Stimulated activated CD4-positive, alpha-beta T cell treated with anti-CD3 and anti-CD28 coated beads, Interleukin-15, amount 100 ng/mL, for 48 hours (primary cell): ENCODE measurements around the gene GFRA1.

ENCODE experiments used
- DNase-seq, 2 donors: peaks; one replicate each; pipeline ENCODE4 v3.0.0-alpha.2; 2020; ENCODE audit warnings: low read depth in 2 of 2

Gene GFRA1

DNA sequence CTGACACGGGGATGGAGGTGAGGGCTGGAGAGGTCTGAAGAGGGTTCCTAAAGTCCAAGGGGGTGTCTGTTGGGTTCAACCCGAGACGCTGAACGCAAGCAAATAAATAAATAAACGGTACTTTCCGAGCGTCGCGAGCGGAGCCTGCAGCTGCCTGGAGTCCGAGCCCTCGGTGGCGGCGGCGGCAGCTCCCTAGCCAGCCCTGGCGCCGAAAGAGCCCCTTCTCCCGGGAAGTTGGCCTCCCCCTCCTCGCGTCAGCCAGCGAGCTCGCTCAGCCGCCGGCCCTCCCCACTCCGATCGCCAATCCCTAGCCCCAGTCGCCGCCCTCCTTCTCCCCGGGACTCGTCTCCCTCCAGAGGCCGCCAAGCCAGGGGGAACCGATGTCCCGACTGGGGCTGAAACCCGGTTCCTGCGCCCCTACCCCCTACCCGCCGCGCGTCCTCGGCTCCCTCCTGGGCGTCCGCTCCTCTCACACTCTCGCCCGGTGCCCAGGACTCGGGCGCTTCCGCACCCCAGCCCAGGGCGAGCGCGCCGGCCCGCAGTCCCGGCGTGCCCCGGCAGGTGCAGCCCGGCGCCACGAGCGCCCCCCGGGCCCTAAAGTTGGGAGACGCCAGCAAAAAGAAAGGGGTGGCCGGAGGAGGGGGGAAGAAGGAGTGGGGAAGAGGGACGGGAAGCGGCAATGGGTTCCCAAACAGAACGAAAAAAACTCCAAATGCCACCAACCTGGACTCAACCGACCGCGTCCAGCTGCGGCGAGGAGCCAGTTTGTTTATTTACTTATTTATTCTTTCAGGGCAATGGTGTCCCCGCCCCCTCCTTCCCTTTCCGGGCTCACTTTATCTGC, at the start of gene GFRA1:
TSS of gene GFRA1 (minus strand) at position 767 of the 844 bp plus-strand sequence. CDS start 1,177 bp downstream, outside the sequence.
- DNase-seq = no peak

DNA sequence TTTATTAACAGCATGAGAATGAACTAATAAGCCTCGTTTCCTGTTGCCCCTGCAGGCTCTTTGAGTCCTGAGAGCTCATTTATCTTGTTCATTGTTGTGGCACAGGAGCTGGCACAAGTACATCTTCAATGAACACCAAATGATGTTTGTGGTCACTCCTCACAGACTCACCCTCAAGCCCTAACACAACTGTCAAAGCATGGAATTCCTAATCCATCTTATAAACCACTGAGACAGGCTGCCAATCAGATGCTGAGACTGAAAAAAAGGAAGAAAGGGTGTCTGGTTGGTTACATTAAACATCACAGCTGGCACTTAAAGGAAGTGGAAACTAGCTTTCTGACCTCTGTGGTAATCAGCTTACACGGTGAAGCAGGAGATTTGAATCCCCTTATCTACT, 43.5 kb upstream of the GFRA1 start:
- DNase-seq = no peak

DNA sequence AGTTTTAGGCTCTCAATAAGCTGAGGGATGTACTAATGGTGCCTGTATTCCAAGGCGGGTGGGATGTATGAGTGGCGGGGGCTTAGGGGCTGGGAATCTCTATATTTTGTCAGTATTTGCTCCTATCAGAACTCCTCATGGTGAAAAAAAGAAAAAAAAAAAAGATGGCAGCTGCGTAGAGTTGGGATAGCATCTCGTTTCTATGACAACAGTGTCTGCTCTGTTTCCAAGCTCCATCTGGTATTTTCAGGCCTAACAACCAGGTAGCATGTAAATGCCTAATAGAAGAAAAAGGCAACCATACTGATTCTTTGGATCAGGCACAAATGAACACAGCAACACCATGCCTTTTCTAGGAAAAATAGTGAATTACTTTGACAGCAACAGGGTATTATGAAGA, 39.5 kb upstream of the GFRA1 start:
- DNase-seq = no peak

GRCh38 chr10:116311706-116312490, 38.9 kb upstream of the GFRA1 start:
- DNase-seq = no peak

GRCh38 chr10:116311016-116311415, 38.0 kb upstream of the GFRA1 start:
- DNase-seq = no peak

DNA sequence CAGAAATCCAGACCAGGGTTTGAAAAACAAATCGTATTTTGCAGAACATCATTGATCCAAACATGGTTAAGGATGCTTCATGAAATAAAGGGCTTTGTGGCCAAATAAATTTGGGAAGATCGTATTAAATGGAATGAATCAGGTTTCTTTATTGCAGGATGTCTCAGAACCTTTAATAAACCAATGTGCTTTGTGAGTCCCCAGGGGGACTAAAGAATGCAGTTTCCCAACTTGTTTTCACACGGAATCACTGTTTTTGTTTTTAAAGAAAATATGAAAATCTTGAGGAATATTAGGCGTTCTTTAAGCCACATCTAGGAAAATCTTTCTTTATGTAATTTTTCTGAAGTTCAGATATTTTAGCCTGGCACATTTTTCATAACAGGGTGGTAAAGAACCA, 34.4 kb upstream of the GFRA1 start:
- DNase-seq = no peak

GRCh38 chr10:116306847-116307246, 33.8 kb upstream of the GFRA1 start:
- DNase-seq = no peak

DNA sequence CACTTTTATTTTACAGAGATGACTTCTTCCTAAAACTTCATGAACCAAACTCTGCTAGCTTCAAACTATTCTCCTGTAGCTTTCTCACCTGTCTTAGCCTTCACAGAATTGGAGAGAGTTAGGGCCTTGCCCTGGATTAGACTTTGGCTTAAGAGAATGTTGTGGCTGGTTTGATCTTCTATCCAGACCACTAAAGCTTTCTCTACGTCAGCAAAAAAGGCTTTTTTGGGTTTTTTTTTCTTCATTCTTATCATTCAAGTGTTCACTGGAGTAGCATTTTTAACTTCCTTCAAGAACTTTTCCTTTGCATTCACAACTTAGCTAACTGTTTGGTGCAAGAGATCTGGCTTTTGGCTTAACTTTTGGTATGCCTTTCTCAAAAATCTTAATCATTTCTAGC, 31.9 kb upstream of the GFRA1 start:
- no peak for DNase-seq

- no peak for DNase-seq
These were observed 27.5 kb upstream of the GFRA1 start for GRCh38 chr10:116300542-116300941.

- DNase-seq = no peak
These were observed 25.6 kb upstream of the GFRA1 start for GRCh38 chr10:116298586-116298985.

DNA sequence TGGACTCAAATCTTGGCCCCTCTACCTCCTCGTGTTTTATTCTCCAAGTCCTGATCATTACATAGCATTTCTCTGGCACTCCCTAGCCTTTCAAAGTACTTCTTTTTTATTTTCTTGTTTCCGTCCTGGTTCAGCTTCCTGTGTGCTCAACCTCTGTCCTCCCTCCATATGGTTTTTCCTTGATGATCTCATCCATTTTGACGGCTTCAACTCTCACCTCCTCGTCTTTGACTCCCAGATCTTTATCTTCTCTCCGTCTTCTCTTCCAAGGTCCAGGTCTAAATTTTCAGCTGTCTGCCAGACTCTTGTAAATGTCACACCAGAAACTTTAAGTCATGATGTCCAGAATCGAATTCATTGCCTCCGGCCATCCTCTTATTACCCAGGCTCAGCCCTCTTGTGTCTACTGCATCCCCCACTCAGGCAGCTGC, 23.3 kb upstream of the GFRA1 start:
- no peak for DNase-seq

DNA sequence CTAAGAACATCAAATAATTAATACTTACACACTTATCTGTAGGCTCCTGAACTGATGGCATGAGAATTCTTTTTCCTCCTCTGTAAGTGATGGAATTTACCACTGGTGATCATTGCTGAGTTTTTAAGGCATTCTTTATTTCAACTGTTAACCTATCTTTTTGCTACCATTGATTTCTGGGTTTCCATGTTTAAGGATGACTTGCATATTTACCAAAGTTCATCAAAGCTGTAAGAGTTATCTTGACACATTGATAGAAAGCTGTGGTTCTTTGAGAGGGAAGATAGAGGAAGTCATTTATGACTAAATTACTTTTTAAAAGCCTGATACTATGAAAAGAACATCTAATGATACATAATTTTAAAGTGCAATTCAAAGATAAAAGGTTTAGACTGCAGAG, 19.5 kb upstream of the GFRA1 start:
- DNase-seq = no peak

GRCh38 chr10:116289652-116290051, 16.6 kb upstream of the GFRA1 start:
- DNase-seq = no peak

DNA sequence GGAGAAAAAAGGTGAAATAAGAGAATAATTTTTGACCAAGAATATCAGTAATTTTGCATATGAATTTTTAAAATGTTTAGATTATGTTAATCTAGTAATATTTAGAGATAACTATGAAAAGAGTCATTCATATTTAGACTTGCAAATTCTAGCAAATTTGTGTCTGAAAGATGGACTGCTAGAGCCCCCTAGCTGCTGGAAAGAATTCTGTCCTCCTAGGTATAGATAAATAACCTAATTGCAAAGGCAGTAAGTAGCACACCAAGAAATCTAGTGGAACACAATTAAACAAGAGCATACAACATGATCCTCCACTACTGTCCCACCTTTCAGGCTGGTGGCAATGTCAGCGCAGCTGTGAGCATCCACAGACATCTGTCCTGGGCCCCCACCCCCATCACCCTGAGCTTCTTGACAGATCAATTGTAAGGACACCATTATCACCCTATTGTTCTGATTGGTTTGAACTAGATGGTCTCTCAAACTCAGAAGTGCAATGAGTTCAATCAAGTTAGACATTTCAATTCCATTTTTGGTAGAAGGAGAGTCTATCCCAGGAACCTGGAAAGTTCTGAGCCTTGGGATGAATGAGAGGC, 15.0 kb upstream of the GFRA1 start:
- DNase-seq = no peak

GRCh38 chr10:116286626-116287200, 13.7 kb upstream of the GFRA1 start:
- DNase-seq = no peak

- no peak for DNase-seq
These were observed 8.8 kb upstream of the GFRA1 start for GRCh38 chr10:116281775-116282174.

DNA sequence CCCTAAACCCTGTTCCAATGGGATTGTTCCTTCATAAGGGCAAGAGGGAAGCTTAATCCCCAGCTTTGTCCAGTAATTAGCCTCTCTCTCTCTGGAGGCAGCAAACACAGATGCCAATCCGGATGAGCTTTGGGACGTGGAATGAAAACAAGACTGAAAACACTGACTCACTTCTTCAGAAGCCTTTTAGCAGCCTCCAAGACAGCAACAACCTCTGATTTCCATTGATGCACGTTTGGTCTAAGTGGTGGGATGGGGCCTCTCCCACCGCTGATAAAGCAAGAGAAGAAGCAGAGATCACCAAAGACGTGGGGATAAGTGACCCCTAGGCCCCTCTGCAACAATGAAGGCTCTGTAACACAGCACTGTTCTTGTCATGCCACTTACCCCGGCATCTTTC, 5.8 kb upstream of the GFRA1 start:
- DNase-seq = no peak

GRCh38 chr10:116276981-116277380, 4.0 kb upstream of the GFRA1 start:
- no peak for DNase-seq

DNA sequence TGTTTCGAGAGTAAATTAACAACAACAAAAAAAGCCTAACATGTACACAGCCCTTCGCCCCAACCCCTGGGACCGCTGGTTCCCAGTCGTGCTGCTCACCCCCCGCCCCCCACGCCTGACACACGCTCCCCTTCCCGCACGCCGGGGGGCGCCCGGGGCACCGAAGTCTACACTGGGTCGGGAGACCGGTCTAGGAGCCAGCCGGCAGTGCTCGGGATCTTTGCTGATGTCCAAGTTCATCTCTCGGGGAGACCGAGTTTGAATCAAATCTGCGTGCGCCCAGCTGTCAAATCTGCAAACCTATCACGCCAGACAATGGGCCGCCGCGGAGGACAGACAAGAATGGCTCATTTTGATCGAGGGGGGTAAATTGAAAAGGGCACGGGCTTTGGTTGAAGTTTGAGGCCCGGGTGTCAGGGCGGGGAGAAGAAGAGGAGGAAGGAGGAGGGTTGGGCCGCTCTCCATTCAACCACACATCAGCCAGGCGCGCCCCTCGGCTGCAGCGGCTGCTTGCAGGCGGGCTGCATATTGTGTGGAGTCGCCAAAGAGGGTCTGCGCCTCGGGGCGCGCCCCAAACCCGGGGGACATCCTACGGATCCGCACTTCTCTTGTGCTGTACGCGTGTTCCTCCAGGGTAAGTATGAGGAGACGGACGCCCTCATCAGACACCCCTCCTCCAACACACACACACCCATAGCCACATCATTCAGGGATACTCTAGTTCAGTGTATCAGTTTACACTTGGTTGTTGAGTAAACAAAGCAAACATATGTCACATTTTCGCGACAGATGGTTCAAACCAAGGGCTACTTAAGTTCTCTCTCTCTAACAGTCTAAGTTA, 1.3 kb upstream of the GFRA1 start:
- DNase-seq = no peak

- no peak for DNase-seq
These were observed 1.2 kb downstream of the GFRA1 start for GRCh38 chr10:116271593-116272439.
